GM21381 (cell line): ENCODE results near the gene NIPSNAP2.
"Not testable (repeated sequence)": the region's sequence is repeated elsewhere in the genome, so short reads cannot be mapped to it uniquely, and the experiment has no call there.

ENCODE experiments used
- ATAC-seq: cut with Tn5 transposase; IDR thresholded peaks from one replicate; pipeline ENCODE4 v1.9.1; 2021; ENCODE audit warnings: mild to moderate bottlenecking, moderate library complexity; ENCODE audit not compliant: unreplicated experiment

Gene NIPSNAP2

DNA sequence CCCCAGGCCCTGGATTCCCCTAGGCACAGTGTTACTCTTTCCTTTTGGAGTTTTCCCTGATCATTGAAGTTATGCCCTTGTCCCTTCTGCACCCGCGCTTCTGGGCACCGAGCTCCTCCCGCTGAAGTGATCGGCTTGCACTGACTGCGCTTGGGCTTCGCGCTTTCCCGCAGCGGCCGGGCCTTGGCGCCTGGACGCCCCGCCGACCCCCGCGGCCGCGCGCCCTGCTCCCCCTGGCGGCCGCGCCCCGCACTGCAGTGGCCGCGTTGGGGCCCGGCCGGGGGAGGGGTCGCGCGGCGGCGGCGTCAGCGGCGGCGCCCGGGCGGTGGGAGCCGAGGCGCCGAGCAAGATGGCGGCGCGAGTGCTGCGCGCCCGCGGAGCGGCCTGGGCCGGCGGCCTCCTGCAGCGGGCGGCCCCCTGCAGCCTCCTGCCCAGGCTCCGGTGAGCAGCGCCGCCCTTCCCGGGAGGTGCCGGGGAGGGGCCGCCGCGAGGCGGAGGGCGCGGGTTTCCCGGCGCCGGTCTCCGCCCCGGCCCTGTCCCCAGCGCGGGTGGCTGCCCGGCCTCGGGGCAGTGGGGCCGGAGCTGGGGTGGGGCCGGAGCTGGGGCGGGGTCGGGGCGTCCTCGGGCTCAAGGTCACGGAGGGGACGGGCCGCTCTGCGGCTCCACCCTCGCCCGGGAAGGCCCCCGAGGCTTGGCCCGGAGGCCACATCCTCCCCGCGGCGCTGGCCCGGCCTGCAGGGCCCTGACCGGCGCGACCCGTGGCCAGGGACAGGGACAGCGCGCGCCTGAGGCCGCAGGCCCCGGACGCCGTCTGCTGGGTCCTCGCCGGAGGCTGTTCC lies at the start of gene NIPSNAP2:
Gene NIPSNAP2, plus strand, starts transcription at position 325 of the 839 bp plus-strand sequence. Its CDS starts 25 bp downstream, at position 350.
- ATAC-seq = peak; percentile 77

- no peak for ATAC-seq
Observed at GRCh38 chr7:55917771-55918170, 46.6 kb upstream of the NIPSNAP2 start.

DNA sequence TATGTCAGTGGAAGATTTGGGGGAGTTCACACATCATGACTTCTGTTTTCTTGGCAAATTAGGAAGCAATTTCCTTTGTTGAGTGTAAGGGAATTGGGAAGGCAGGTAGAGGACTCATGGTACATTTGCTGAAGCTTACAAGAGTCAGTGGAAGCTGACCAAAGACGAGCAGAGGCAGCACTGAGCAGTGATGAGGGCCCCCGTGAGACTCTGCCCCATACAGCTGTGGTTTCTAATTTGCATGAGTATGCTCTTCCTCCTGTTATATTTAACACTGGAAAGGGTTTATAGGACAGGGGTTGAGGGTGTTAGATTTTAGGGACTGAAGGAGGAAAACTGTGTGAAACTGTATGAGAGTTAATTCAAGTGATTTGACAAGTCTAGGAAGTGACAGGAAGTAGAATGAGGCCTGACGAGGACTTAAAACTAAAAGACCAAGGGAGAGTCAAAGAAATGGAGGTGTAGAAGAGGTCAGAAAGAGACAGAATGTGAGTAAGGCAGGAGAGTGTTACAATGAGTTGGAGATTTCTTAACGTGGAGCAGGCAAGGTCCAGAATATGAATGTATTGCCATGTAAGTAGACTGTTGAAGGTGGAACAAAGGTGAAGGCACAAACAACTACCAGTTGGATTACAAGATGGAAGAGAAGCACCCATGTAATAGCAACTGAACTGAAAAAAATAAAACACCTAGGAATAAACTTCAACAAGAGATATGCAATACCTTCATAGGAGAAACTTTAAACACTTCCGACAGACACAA lies 36.2 kb upstream of the NIPSNAP2 start:
- ATAC-seq = no peak

DNA sequence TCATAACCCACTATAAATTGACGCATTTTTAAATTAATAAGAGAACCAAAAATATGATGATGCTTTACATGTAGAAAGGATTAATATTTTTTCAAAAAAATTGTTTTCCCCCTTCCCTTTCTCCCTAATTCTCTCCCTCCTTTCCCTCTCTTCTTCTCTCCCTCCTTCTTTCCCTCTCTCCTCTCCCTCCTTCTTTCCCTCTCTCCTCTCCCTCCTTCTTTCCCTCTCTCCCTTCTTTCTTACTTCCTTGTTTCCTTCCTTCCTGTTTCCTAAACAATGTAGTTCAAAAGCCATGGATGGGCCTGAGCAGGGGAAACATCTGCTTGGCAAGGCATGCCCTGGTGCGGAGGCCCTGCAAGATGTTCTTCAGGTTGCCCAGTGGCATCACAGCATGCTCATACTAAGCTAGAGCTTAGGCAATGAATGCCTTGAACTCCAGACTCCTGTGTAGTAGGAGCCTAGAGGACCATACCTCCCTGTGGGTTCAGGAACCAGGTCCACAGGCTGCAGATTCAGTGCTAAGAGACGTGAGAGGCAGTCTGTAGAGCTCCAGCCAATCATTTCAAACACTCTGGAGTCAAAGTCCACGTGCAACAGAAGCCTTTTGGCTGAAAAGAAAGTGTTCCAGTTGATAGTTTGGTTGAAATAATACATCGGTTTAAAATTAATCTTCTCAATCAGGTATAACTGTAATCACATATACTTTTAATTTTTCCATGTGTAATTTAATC lies 32.8 kb upstream of the NIPSNAP2 start:
- no peak for ATAC-seq

GRCh38 chr7:55939514-55940123 lies 24.8 kb upstream of the NIPSNAP2 start:
- ATAC-seq = no peak

DNA sequence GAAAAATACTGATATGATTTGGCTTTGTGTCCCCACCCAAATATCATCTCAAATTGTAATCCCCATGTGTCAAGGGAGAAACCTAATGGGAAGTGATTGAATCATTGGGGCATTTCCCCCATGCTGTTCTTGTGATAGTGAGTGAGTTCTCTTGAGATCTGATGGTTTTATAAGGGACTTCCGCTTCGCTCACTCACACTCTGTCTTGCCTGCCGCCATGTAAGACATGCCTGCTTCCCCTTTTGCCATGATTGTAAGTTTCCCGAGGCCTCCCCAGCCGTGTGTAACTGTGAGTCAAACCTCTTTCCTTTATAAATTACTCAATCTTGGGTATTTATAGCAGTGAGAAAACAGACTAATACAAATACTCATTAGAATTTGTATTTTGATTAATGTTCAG lies 17.8 kb upstream of the NIPSNAP2 start:
- ATAC-seq = no peak

- peak; percentile 99 for ATAC-seq
Observed at GRCh38 chr7:55951637-55952351, 12.6 kb upstream of the NIPSNAP2 start, which contains the start of gene MRPS17. Gene MRPS17, plus strand, starts transcription at chr7:55951877. Its CDS starts 1,319 bp downstream, at chr7:55953196.

GRCh38 chr7:55952352-55952671 lies 12.1 kb upstream of the NIPSNAP2 start:
- ATAC-seq = not testable (repeated sequence)

- no peak for ATAC-seq
Observed at GRCh38 chr7:55953707-55954475, 10.5 kb upstream of the NIPSNAP2 start.

- ATAC-seq = no peak
Observed at GRCh38 chr7:55957190-55957589, 7.2 kb upstream of the NIPSNAP2 start.

- ATAC-seq = no peak
Observed at GRCh38 chr7:55962014-55962413, 2.4 kb upstream of the NIPSNAP2 start.

DNA sequence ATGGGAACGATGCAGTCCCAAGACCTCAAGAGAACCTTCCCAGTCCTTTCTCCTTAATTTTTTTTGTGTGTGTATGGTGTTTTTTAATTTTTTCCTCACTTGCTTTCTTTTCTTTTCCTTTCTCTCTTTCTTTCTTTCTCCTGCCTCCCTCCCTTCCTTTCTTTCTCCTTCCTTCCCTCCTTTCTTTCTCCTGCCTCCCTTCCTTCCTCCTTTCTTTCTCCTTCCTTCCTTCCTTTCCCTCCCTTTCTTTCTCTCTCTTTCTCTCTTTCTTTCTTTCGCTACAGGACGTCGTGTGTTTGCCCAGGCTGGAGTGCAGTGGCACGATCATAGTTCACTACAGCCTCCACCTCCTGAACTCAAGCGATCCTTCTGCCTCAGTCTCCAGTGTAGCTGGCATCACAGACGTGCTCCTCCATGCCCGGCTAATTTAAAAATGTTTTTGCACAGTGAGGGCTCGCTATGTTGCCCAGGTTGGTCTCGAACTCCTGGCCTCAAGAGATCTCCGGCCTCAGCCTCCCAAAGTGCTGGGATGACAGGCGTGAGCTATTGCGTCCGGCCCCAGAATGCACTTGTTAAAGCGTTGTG lies 709 bp upstream of the NIPSNAP2 start:
- ATAC-seq = no peak

DNA sequence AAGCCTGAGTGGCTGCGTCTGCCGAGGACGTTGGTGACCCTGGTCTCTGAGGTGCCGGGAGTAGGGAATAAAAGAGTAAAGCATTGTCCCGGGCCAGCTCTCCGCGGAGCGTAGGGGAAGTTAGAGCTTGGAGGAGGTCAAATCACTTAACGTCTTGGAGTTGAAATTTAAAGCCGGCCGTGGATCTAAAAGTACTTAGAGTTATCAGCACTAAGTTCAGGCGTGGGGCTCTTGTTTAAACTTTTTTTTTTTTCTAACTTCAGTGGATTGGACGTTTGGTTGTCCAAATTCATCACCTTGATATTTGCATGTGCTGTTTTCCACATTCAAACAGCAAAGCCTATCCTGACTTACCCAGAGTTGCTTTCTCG lies 700 bp downstream of the NIPSNAP2 start:
- no peak for ATAC-seq

DNA sequence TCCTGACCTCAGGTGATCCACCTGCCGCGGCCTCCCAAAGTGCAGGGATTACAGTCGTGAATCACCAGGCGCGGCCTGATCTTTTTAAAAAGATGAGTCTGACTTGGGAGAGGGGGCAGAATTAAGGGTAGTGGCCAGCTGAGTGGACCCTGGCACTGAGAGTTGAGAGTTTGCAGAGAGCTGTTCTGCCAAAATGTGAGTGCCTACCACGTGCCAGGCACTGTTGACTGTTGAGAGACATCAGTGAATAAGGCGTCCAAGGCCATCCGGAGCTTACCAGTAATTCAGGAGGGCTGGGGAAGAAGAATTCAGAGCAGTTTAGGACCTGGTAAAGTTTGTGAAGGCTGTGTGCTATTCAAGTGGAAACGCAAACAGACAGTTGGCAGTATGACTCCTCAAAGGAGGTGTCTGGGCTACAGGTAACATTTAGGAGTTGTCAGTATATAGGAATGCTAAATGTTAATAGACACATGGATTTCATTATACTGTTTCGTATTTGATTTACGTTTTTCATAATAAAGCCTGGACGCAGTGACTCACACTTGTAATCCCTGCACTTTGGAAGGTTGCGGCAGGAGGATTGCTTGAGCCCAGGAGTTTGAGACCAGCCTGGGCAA lies 1.5 kb downstream of the NIPSNAP2 start:
- no peak for ATAC-seq

GRCh38 chr7:55966851-55967250 lies 2.5 kb downstream of the NIPSNAP2 start:
- ATAC-seq = no peak

- no peak for ATAC-seq
Observed at GRCh38 chr7:55969391-55969790, 5.0 kb downstream of the NIPSNAP2 start.

- no peak for ATAC-seq
Observed at GRCh38 chr7:55970561-55970960, 6.2 kb downstream of the NIPSNAP2 start.

DNA sequence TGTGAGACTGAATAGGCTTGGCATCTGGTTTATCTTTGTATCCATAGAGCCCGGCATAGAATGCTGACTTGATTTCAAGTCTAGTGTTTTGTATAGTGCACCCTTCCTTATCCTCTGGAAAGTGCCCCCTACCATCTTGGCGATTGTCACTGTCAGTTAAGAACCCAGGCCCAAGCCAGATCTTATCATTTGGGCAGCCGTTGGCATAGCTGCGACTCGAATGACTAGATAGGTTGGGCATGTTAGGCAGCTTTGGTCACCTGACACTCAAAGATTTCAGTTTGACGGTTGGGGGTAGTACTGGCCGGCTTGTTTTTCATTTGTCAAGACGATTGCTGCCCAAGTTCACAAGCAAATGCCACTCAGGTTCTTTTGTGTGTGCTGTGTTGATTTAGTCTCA lies 6.6 kb downstream of the NIPSNAP2 start:
- no peak for ATAC-seq

DNA sequence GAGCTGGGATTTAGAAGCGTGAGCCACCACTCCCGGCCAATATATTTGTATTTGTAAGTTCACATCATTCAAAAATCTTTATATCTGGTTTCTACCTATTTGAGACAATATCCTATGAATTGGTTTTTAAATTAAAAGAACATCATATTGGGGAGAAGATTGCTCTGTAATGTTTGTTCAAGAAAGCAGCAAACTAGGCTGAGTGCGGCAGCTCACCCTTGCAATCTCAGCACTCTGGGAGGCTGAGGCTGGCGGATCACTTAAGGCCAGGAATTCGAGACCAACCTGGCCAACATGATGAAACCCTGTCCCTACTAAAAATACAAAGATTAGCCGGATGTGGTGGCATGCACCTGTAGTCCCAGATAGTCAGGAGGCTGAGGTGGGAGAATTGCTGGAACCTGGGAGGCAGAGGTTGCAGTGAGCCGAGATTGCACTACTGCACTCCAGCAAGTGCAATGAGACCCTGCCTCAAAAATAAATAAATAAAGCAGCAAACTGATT lies 9.4 kb downstream of the NIPSNAP2 start:
- ATAC-seq = no peak
